Measurements from ENCODE around the gene PITX2.

The PITX2 gene

GRCh38 chr4:110622841-110623717 is at the start of gene PITX2:
TSS of gene PITX2 (minus strand) at chr4:110623077. CDS start at chr4:110622460, 617 bp downstream.
- DNase-seq (ENCODE audit: low spot score): no peak

GRCh38 chr4:110671679-110672078 is 48.8 kb upstream of the PITX2 start:
- DNase-seq (ENCODE audit: low spot score): no peak

GRCh38 chr4:110669663-110670062 is 46.8 kb upstream of the PITX2 start:
- DNase-seq (ENCODE audit: low spot score): no peak

- DNase-seq (ENCODE audit: low spot score): no peak
Observed at GRCh38 chr4:110668463-110669235, 45.8 kb upstream of the PITX2 start.

GRCh38 chr4:110667670-110668069 is 44.8 kb upstream of the PITX2 start:
- no peak for DNase-seq (ENCODE audit: low spot score)

- DNase-seq (ENCODE audit: low spot score): no peak
Observed at GRCh38 chr4:110666030-110666429, 43.2 kb upstream of the PITX2 start.

GRCh38 chr4:110663738-110664444 is 41.0 kb upstream of the PITX2 start:
- no peak for DNase-seq (ENCODE audit: low spot score)

GRCh38 chr4:110663206-110663605 is 40.3 kb upstream of the PITX2 start:
- DNase-seq (ENCODE audit: low spot score): no peak

GRCh38 chr4:110660755-110661154 is 37.9 kb upstream of the PITX2 start:
- DNase-seq (ENCODE audit: low spot score): no peak

- no peak for DNase-seq (ENCODE audit: low spot score)
Observed at GRCh38 chr4:110654254-110654635, 31.4 kb upstream of the PITX2 start.

- DNase-seq (ENCODE audit: low spot score): no peak
Observed at GRCh38 chr4:110653321-110654253, 30.7 kb upstream of the PITX2 start.

- no peak for DNase-seq (ENCODE audit: low spot score)
Observed at GRCh38 chr4:110644008-110644407, 21.1 kb upstream of the PITX2 start.

- no peak for DNase-seq (ENCODE audit: low spot score)
Observed at GRCh38 chr4:110643096-110643495, 20.2 kb upstream of the PITX2 start.

- no peak for DNase-seq (ENCODE audit: low spot score)
Observed at GRCh38 chr4:110641218-110641617, 18.3 kb upstream of the PITX2 start.

GRCh38 chr4:110640576-110640975 is 17.7 kb upstream of the PITX2 start:
- no peak for DNase-seq (ENCODE audit: low spot score)

GRCh38 chr4:110639207-110640090 is 16.6 kb upstream of the PITX2 start:
- DNase-seq (ENCODE audit: low spot score): no peak

GRCh38 chr4:110638089-110638746 is 15.3 kb upstream of the PITX2 start:
- no peak for DNase-seq (ENCODE audit: low spot score)

- DNase-seq (ENCODE audit: low spot score): no peak
Observed at GRCh38 chr4:110637408-110638088, 14.7 kb upstream of the PITX2 start.

Data from Ammon's horn (tissue), 1 donor.